ENCODE results near the gene LHFPL2.

DNA sequence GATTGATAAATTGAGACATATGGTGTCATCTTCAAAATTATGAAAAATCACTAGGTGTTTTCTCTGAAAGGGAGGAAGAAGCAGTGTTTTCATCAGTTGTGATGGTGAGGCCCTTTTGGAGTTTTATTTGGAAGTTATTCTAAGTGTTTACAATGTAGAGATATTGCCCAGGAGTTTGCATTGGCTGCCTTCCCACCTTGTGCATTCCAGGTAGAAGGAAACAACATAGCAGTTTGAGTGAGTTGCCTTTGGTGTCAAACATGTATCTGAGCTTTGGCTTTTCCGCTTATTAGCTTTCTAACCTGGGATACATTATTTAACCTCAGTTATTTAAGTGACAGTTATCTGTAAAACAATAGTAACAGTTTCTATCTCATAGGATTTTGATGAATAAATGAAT is 165.6 kb downstream of the LHFPL2 start:
- no peak for TF ChIP-seq POLR2A (IDR thresholded peaks at IDR 0.05)
- TF ChIP-seq, protein P1, sequence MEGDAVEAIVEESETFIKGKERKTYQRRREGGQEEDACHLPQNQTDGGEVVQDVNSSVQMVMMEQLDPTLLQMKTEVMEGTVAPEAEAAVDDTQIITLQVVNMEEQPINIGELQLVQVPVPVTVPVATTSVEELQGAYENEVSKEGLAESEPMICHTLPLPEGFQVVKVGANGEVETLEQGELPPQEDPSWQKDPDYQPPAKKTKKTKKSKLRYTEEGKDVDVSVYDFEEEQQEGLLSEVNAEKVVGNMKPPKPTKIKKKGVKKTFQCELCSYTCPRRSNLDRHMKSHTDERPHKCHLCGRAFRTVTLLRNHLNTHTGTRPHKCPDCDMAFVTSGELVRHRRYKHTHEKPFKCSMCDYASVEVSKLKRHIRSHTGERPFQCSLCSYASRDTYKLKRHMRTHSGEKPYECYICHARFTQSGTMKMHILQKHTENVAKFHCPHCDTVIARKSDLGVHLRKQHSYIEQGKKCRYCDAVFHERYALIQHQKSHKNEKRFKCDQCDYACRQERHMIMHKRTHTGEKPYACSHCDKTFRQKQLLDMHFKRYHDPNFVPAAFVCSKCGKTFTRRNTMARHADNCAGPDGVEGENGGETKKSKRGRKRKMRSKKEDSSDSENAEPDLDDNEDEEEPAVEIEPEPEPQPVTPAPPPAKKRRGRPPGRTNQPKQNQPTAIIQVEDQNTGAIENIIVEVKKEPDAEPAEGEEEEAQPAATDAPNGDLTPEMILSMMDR (IDR thresholded peaks at IDR 0.05), result no peak

Measured in testis (tissue), 2 donors.